GM10847 (cell line): Measurements from ENCODE around the gene DOLPP1.

Source experiments
- POLR2A ChIP-seq: IDR thresholded peaks from 2 replicates; pipeline ENCODE4 v1.6.1; 2011; ENCODE audit not compliant: insufficient read length; ENCODE audit errors: extremely low read depth

DOLPP1 gene

DNA sequence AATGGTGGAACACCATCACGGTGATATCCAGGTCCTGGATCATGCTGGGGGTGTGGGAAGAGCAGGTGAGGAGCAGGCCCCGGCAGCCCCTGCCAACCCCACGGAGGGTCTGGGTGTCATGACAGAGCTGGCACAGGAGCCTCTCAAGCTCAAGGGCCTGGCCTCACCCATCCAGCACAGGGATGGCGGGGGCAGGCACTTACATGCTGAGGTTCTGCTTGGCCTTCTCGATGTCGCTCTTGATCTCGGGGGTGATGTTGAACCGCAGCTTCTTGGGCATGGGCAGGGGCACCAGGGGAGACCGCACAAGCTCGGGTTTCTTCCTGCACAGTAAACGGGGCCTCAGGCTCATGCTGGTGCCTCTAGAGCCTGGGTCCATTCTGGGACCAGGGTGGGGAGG is 17.4 kb downstream of the DOLPP1 start:
- TF ChIP-seq POLR2A, result no peak

DNA sequence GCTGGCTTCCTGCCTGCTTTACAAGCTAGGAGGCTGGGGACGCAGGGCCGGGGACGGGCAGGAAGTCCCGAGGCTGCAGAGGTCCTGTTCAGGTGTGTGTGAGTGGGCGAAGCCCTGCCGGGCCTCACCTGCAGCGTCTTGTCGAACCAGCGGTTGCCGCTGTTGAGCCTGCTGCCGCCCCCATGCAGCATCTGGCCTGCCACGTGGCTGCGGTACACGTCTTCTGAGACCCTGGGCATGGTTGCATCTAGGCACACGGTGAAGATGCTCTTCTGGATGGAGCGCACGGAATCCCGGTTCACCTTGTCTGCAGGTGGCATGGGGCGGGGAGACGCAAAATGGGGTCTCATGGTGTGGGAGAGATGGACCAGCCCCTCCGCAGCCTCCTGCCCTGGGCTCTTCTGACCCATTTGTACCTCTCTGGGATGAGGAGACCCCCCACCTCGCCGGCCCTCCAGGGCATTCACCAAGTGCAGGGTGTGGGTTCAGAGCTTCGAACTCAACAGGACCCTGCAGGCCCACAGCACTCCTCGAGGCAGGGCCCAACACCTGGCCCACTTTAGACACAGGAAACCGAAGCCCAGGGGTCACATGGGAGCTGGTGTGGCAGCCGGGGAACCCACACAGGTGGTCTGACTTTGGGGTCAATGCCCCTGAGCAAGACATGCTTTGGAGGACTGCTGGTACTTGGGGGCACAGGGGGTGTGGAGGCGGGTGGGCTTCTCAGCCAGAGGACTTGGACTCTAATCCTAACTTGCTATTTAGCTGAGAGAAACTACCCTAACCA is 19.7 kb downstream of the DOLPP1 start:
- no peak for TF ChIP-seq POLR2A

DNA sequence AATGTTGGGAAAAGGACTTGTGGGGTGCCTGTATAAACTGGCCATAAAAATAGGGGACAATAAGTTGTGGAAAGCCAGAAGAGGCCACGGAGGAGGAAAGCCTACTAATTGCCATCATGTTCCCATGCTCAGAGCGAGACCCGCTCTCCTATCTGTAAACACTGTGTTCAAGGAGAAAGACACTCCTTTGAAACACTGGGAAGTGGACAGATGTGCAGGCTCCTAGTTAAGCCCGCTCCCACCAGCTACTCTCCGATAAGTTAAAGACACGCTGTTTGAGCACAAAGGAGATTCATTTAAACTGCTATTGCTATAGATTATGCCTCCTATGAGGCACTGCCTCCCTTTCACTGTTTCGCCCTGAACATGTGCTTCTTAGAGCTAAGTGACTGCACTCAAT is 20.4 kb downstream of the DOLPP1 start:
- no peak for TF ChIP-seq POLR2A

DNA sequence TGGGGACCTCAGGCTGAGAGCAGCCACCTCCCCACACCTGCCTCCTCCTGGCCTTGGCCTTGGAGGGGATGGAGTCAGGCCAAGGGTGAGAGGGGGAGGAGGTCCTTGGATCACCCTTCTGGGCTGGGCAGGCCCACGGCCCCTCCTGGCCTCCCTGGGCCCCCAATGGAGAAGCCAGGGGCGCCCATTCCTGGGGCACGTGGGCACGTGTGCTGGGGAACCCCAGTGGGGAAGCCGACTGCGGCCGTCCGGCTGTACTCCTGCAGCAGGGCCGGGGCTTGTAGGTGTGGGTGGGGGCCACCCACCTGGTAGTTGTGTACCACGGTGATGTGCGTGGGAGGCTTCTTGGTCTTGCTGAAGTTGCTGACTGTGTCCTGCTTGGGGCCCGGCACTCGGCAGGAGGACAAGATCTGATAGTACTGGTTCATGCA is 21.2 kb downstream of the DOLPP1 start:
- TF ChIP-seq POLR2A, result no peak

DNA sequence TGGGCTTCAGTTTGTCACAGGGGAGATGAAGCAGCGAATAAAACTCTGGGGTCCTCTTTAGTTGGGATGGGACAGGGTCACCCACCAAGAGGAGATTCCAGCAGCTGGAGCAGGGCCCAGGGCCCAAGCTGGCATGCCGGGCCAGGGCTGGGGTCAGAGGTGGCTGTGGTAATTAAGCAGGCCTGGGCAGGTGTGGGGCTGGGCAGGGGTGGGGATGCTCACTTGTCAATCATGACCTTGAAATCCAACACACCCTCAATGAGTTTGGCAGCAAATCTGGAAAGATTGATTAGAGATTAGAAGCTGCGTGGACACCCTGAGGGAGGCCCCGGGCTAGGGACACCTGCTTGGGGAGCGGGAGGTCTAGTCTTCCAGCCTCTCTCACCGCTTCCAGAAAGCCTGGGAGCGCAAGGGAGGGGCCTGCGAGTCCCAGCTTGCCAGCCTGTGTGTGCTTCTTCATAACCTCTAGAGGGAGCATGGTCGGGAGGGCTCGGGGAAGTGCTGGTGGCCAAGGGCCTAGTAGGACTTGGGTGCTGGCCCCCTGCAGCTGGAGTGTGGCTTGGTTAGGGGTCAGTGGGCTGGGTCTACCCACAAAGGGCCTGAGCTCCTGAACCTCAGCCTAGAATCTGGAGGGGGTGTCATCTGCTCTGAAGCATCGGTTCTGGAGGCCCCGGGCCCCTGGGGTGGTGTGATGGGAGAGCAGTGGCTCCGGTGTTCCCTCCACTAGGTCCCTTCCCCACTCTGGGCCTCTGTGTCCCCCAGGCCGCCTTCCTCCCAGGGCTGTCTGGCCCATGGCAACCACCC is 22.1 kb downstream of the DOLPP1 start:
- TF ChIP-seq POLR2A, result no peak

DNA sequence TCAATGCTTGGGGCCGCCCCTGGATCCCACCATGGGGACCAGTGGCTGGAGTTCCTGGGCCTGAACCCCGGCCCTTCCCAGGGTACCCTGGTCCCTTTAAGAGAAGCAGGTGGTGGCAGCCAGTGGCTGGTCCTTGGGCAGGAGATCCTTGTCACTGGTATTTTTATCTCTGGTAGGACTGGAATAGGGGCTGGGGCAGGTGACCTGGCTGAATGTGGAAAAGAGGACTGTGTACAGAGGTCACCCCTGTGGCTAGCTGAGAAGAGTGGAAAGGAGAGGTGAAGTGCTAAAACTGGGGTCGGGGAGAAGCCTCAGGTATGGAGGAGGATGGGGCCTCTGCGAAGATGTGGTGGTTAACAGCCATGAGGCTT is 22.7 kb downstream of the DOLPP1 start:
- no peak for TF ChIP-seq POLR2A

DNA sequence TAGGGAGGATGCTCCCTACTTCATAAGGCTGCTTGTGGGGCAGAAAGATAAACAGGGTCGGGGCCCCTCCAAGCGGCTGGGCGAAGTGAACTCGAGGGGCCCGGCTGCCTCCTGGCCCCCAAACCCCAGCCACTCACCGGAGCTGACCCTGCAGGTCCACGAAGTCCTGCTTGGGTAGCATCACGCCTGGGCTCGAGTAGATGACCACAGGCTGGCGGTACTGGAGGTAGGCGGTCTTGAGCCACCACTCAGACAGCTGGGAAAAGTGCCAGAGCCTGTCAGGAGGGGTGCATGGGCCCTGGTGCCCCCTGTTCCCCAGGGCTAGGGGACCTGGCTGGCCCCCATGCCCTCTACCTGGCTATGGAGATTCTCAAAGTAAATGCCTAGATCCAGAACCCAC is 23.1 kb downstream of the DOLPP1 start:
- TF ChIP-seq POLR2A, result no peak

DNA sequence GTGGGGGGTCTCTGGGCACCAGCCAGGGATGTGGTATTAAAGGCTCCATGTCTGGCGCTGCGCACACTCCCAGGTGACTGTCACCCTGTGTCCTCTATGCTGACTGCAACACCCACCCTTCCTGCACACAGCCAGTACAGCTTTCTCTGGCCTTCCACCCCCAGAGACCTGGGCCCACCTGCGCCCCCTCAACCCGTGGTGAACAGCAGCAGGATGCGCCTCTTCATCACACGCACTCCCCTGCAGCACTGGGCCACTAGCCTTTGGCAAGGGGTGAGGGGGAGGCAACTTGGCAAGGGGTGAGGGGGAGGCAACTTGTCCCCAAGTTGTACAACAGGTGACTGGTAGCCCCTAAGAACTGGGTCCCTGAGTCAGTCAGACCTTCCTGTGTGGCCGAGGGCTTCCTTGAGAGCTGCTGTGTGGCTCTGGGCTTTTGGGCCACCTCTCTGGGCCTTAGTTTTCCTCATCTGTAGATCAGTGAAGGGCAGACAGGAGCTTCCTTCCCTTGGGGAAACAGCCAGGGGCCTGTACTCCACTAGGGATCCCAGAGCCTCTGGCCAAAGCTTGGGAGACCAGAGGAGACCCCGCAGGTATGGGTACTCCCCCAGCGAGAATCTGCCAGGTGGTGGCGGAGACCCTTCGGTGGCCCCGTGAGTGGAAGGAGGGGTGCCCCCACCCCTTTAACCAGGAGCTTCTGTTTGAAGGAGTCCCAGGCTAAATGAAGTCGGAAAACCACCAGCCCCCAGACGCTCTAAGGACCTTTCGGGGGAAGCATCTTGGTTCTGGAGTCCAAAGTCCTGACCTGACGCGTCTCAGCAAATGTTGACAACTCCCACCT is 25.2 kb downstream of the DOLPP1 start:
- TF ChIP-seq POLR2A, result no peak

DNA sequence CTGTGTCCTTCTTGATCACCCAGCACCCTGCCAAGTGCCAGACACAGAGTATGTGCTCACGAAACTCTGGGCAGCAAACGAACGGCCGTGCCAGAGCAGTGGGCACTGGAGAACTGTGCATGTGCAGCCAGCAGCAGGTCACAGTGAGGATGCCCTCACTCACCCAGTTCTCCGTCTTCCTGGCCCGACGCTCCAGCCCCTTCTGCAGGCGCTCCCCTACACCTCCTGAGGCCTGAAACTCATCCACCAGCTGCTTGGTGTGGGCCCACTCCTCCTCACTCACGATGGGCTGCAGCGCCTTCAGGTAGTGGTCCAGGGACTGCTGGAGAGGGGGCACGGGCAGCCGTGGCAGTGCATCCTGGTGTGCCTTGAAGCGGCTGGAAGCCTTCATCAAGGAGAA is 26.7 kb downstream of the DOLPP1 start:
- TF ChIP-seq POLR2A, result no peak

DNA sequence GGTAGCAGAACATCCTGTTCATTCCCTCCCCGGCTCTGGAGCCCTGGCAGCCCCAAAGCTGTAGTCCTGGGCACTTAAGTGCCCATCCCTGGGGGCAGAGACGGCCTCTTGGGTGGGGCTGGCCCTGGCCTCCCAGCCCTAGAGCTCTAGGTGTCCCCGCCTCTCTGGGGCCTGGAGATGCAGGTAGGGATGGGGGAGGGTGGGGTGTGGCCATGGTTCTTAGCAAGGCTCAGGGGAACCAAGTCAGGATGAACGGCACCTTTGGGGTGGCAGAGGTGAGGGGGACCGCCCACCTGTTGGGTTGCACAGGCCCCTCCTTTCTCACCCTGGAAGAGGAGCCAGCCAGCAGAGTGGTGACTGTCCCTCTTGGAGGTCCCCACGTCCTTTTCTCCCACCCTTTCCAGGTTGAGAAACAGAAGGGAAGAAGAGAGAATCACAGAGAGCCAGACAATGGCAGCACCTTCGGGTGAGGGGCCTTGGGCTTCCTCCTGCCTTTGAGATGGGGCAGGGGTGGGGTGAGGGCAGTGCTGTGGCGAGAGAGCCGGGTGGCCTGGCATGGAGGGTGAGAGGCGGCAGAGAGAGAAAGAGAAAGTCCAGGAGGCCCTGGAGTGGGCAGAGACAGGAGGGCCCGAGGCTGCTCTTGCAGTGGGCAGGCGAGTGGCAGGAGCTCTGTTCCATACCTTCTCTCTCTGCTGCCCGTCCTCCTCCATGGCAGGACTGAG is 27.3 kb downstream of the DOLPP1 start:
- TF ChIP-seq POLR2A, result no peak

DNA sequence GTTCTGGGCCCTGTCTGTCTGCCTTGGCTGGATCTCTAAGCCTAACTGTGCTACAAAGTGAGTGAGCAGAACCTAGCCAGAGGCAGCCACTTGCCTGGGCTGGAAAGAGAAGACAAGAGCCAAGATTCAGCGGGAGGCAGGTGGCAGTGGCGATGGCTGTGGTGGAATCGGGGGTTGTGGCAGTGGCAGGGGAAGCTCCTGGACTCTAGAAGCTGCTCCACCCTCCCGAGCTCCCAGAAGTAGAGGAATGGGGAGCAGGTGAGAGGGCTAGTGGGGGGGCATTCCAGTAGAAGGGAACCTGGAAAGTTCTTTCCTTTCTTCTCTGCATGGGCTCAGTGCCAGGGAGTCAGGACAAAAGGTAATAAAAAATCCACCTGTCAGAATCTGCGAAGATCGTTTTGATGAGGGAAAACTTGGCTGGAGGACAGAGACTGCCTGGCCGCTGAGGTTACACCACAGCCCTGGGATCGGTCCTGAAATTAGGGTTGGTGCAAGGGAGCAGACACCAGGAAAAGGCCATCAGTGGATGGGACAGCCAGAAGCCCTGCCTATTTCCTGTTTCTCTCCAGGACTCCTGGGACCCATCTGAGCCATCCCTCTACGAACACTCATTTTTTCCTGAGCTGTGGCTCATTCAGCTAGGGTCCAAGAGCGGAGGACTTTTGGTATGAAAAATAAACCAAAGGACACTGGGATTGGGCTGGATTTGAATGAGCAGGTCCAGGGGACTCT is 28.1 kb downstream of the DOLPP1 start:
- no peak for TF ChIP-seq POLR2A

DNA sequence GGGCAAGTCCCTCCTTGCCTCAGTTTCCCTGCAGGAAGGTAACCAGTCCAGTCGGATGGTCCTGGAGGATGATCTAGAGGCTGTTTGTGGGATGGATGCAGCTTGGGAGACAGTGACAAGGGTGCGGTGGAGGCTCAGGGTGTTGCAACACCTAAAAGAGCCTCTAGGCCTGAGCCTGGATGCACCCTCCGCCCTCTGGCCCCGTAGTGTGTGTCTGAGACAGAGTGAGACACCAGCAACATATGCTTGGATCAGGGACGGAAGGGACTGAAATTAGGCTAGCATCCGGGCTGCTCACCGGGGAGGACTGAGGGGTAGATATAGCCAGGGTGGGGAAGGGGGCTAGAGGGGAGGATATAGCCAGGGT is 28.6 kb downstream of the DOLPP1 start:
- TF ChIP-seq POLR2A, result no peak

DNA sequence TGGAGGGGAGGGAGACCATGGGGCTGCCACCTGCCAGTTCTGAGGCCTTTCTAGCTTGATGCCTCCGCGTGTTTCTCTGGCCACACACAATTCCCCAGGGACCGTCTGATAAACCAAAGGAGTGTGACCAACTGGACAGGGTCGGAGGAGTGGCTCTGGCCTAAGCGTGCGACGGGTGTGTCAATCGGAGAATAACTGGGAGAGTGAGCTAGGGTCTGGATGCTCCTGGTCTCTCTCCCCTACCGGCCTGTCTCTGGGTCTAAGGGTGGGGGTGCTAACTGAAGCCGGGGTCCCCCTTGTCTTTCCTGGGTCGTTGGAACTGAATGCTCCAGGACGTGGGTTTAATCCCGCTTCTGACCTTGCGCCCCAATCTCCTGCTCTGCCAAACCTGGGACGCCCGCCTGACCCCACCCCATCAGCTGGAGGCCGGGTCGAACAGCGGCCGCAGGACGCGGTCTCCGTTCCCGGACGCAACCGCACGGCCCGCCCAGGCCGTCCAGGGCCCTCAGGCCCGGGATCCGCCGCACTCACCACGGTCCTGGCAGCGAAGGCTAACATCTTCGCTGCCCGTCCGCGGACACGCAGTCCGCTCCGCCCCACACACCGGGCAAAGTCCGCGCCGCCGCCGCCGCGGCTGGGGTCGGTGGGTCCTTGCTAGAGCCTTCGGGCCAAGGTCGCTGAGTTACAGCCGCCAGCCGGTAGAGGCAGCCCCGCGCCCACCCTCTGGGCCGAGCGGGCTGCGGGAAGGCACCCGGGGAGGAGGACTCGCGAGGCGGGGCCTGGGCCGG is 29.2 kb downstream of the DOLPP1 start:
- no peak for TF ChIP-seq POLR2A
